Inflammatory macrophage treated with lipopolysaccharide for 4 hours (primary cell): ENCODE results near the gene FAM25G.
"Not testable (repeated sequence)": the region's sequence is repeated elsewhere in the genome, so short reads cannot be mapped to it uniquely, and the experiment has no call there.

Experiments
- DNase-seq: peaks from one replicate; pipeline ENCODE4 v3.0.0-alpha.2; 2020

The FAM25G gene

GRCh38 chr10:47491600-47491999, at the start of gene FAM25G:
Gene FAM25G, minus strand, starts transcription at chr10:47491700. Its CDS starts 26 bp downstream, at chr10:47491674.
- not testable (repeated sequence) for DNase-seq

DNA sequence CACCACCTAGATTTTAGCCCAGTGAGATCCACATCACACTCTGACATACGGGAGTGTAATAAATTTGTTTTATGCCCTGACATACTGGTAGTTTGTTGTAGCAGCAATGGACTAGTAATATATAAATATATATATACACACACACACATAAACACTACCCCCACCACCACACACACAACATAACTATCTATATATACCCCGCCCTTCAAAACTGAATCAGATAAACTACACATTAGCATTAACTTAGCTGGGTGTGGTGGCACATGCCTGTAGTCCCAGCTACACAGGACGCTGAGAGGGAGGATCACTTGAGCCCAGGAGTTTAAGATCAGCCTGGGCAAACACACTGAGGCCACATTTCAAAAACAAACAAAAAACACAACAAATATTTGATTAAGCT, 44.9 kb upstream of the FAM25G start:
- not testable (repeated sequence) for DNase-seq

- not testable (repeated sequence) for DNase-seq
Measured at GRCh38 chr10:47523475-47523874, 32.0 kb upstream of the FAM25G start, which contains the start of gene AGAP9. Gene AGAP9, minus strand, starts transcription at chr10:47523638. Its CDS starts 112 bp downstream, at chr10:47523526.

DNA sequence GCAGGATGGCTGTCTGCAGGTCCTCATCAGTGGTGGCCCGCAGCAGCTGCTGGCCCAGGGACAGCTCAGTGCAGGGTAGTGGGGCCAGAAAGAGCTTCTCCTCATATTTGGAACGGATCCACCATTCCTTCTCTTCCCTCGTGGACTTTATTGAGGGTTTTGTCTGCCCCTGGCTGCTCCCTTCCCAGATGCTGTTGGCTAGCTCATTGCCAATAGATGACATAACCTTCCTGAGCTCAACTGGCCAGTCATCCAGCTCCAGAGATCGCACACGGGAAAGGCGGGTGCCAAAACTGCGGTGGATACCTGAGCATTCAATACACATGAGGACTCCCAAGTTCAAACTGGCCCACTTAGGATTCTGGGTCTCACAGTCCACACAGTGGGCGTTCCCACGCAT, 10.8 kb upstream of the FAM25G start:
- not testable (repeated sequence) for DNase-seq

GRCh38 chr10:47494226-47494625, 2.7 kb upstream of the FAM25G start:
- DNase-seq, result not testable (repeated sequence)

GRCh38 chr10:47489630-47490029, 1.9 kb downstream of the FAM25G start:
- DNase-seq, result not testable (repeated sequence)

DNA sequence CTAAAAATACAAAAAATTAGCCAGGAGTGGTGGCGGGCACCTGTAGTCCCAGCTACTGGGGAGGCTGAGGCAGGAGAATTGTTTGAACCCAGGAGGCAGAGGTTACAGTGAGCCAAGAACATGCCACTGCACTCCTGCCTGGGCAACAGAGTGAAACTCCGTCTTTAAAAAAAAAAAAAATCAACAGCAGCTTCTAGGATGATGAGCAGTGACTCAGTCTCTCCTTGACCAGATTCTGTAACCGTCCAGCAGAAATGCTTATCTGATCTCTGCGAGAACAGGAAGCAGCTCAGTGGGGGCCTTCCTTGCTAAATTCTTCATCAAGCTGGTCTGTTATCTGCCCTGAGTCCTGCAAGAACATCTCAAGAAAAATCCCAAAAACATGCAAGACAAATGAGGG, 5.6 kb downstream of the FAM25G start:
- peak; percentile 0 for DNase-seq

DNA sequence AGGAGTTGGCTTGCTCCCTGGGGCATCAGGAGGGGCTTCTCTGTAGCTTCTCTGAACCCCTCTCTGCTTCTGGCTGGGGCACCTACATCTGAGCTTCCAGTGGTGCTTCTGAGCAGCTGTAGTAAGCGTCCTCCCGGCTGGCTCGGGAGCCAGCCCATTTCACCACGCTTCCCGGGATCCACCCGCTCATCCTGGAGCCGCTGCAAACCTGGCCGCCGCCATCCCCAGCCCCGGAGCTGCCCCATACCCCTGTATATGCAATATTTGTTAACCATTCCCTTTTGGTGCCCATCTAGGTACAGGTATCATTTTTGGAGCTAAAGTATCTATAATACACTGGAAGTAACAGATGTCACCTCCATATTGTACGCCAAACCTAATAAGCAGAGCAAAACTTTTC, 6.7 kb downstream of the FAM25G start:
- not testable (repeated sequence) for DNase-seq

GRCh38 chr10:47483923-47484322, 7.6 kb downstream of the FAM25G start, which contains the start of gene ANXA8:
Gene ANXA8, minus strand, starts transcription at chr10:47484115. Its CDS starts 182 bp downstream, at chr10:47483933.
- DNase-seq, result not testable (repeated sequence)

DNA sequence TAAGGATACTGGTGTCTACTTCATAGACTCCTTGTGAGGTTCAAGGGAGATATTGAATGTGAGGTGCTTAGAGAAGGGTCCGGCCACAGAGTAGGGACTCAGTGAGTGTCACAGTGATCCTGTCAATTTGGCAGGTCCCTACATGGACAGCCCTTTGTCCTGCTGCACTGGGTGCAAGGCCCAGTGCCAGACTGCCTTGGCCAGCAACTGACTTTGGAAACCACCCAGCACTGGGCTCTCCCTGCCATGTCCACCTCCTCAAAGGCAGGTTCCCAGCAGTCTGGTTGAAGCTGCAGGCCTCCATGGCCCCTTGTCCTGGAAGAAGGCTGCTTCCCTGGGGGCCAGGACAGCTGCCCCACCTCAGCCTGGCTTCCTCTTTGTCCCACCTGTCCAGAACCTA, 9.1 kb downstream of the FAM25G start:
- DNase-seq, result not testable (repeated sequence)

DNA sequence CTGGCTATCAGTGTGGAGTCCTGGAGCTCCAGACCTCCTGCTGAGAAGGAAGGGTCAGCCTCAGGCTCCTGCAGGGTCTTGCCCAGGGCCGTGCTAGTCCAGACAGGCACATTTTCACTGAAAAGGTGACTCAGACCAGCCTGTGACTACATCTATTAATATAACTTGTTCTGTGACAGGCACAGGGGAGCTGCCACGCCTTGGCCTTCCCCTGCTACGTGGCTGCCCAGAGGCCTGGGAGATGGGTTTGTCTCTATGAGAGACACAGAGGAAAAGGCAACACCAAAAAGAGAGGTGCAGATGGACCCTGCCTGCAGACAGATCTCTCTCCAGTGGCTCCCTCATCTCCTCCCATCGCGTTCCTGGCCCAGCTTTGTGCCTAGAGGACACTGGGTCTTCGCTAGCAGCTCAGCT, 9.7 kb downstream of the FAM25G start:
- DNase-seq, result not testable (repeated sequence)

GRCh38 chr10:47481182-47481766, 10.2 kb downstream of the FAM25G start:
- DNase-seq, result not testable (repeated sequence)

DNA sequence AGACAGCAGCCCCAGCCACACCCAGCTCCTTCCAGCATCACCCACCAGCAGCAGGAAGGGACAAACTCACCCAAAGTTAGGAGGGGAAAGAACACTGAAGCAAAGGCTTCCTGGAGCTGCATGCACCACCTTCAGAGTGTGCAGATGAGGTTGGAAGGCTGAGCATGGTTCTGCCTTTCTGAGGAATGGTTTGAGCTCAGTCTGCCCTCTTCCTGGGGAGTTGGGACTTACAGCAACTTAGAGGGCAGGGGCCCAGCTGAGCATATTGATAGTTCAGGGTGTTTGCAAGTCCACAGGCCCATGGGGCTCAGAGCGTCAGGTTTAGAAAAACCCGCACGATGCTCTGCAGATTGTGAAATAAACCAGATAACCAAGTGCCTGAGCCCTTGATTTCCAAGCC, 11.4 kb downstream of the FAM25G start:
- not testable (repeated sequence) for DNase-seq

DNA sequence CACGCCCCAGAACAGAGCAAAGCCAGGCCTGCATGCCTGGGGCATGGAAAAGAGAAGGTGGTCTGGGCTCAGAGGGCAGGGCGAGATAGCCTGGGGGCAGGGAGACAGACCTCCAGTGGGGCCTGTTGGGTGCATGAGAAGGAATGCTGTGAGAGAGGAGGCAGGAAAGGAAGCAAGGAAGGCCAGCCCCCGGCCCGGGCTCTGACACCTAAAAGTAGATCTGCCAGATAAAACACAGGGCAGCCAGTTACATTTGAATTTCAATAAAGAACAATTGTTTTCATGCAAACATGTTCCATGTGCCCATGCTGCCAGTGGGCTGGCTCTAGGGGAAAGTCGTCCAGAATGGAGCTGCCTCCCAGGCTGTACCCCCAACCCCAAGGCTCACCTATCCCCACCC, 13.4 kb downstream of the FAM25G start:
- not testable (repeated sequence) for DNase-seq

- not testable (repeated sequence) for DNase-seq
Measured at GRCh38 chr10:47477078-47477477, 14.4 kb downstream of the FAM25G start.

- not testable (repeated sequence) for DNase-seq
Measured at GRCh38 chr10:47475101-47475500, 16.4 kb downstream of the FAM25G start.

DNA sequence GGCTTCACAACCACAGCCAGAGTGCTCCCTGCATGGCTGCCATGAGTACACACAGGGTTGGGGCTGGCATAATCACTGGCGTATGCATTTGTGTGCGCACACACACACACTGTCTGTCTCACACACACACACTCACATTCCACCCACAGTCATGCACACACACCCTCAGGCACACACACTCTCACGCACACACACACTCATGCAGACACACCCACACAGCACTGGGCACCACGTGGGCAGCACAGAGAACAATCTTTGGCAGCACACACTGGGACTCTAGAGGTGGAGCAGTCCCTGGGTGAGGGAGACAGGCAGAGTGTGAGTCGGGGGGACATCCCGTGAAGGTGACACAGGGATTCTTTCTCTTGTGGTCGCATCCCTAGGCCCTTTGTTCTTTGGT, 18.0 kb downstream of the FAM25G start:
- DNase-seq, result not testable (repeated sequence)

DNA sequence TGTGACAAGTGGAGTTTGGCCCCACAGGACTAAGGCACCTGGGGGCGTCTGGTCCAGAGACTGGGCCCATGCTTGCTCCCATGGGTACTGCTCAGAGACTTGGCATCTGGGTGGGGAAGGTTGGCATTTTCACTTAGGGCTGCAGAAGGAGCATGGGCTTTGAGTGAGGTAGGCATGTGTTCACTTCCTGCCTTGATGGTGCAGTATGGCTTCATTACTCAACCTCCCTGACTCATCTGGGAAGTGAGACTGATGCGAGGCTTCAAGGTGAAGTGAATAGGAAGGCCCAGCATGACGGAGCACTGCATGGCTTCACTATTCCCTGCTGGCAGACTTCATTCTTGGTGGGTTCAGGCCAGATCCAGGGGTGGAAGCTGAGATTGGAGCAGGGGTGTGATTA, 18.9 kb downstream of the FAM25G start:
- DNase-seq, result not testable (repeated sequence)

DNA sequence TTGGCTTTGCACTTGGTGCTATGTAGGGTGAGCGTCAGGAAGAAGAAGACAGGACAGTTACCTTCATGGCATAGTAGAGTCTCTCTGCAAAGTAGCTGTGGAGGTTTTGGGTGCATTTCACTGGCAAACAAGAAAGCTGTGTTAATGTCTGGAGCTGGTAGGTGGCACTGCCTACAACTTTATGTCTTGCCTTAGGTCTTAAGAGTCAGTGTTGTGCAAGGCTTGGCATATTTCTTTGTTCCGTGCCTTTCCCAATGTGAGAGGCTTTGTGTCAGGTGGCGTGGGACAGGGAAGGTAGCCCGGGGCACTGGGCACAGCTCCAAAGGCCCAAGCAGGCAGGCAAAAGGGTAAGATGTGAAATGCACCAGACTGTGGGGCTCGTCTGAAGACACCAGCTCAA, 19.4 kb downstream of the FAM25G start:
- not testable (repeated sequence) for DNase-seq

DNA sequence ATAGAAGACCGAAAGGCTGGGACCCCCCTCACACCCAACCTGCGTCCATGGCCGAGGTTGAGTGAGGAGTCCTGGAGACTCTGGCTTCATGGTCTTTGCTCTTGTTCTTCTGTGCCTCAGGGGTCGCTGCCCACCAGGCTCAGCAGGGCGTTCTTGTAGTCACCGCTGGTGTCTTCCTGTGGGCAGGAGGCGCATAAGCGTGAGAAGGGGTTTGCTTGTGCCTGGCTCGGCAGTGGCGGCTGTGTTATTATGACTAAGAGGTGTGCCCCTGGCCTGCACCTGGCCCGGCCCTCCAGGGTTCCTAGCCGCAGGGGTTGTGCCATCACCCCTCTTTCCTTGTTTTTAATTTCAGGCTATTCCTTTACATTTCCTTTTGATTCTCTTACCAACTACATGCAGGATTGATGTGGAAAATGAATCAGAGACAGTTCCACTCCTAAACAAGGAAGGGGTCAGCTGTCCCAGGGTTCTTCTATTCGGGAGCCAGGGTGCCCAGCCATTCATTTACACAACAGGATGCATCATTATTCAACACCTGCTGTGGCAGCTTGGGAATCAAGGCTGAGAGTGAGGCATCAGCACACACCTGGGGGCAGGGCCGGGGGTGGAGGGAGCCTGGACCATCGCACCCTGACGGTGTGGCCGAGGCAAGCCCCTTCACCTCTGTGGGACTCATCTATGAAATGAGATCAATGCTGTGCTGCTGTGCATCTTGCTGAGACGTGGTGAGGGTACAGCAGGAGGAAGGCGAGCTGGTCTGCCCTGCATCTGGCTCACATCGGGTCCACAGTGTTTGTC, 22.6 kb downstream of the FAM25G start:
- not testable (repeated sequence) for DNase-seq

DNA sequence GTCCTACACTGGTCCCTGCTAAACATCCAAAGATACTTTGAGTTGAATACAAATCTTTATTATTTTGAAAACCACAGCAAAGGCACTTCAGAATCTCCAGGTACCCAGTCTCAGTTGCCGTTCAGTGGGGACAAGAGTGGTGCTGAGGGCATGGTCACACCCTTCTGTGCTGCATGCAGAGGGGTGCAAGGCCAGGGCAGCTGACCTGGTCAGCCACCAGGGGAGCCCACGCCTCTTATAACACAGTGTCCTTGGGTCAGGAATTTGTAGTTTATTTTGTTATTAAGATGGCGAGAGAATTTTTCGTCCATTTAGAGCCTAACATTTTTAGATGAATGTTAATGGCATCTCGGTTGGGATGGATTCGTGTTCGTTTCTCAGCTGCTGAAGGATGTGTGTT, 23.5 kb downstream of the FAM25G start:
- DNase-seq, result not testable (repeated sequence)

- DNase-seq, result not testable (repeated sequence)
Measured at GRCh38 chr10:47467458-47467857, 24.0 kb downstream of the FAM25G start.

- not testable (repeated sequence) for DNase-seq
Measured at GRCh38 chr10:47465216-47465917, 26.1 kb downstream of the FAM25G start.
